ENCODE data around the gene FAM217A.
"Not testable (repeated sequence)": the region's sequence is repeated elsewhere in the genome, so short reads cannot be mapped to it uniquely, and the experiment has no call there.

Gene FAM217A, protein sequence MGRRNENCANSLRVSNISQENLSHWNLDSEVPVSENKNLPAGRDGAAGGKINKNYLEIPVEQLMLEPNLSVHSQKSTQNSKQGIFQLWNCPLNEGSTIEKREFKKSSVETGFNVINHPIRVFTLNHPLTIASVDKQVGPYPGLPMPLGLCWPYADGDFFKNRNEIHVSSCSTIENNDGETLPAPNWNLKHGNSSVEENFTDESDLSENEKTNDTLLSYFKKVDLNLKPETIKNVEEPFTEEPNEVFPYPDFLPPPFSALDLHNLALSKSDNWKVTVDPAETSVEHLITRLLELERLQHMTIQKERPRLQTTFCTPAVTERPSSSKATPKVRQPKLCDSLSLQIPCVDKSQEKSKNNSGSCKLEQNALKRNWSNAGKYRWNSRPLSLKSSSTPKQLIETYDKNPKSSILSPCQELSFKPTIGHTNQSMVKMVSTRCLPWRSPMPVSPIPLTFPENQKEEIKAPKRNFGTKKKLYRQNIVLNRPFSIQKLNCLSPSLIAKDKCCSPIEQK

GRCh38 chr6:4078691-4079471, at the start of gene FAM217A:
Gene FAM217A, minus strand, starts transcription at chr6:4079137. Its CDS starts 1,723 bp downstream, at chr6:4077414.
- DNase-seq (ENCODE audit: low spot score), result no peak

DNA sequence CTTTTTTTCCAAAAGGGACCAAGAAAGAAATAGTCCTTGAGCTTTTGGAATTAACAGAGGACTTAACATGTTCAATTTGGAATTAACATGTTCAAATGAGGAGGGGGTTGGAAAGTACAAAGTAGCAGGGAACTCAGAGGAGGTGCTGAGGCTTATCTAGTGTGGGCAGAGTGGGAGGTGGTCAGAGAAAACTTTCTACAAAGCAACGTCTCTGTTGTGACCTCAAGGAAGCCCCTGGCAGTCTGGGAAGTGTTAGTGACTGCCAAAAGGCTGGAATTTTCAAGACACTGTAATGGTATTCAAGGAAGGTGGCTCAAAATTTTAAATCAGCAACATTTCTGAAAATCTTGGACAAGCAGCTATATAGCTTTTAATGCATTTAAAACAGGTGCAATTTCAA, 49.1 kb upstream of the FAM217A start:
- no peak for DNase-seq (ENCODE audit: low spot score)

- peak; percentile 88 for DNase-seq (ENCODE audit: low spot score)
These were observed 47.3 kb upstream of the FAM217A start for GRCh38 chr6:4125933-4126864.

GRCh38 chr6:4125500-4125899, 46.6 kb upstream of the FAM217A start:
- DNase-seq (ENCODE audit: low spot score), result no peak

- no peak for DNase-seq (ENCODE audit: low spot score)
These were observed 45.4 kb upstream of the FAM217A start for GRCh38 chr6:4124351-4124750.

DNA sequence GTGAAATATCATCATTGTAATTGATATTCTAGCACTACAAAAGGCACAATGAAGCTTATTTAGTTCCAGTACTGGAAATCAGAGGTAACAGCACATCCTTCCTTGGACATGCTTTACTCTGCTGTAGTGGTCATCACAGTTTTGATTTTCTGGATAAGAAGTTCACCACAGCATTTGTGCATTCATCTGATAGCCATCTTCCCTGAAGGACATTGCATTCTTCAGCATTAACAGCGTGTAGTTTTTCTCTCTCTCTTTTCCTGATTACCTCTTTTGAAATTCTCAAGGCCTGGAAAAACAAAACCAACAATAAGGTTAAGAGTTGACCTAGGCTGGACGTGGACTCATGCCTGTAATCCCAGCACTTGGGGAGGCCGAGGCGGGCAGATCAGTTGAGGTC, 36.8 kb upstream of the FAM217A start:
- DNase-seq (ENCODE audit: low spot score), result no peak

DNA sequence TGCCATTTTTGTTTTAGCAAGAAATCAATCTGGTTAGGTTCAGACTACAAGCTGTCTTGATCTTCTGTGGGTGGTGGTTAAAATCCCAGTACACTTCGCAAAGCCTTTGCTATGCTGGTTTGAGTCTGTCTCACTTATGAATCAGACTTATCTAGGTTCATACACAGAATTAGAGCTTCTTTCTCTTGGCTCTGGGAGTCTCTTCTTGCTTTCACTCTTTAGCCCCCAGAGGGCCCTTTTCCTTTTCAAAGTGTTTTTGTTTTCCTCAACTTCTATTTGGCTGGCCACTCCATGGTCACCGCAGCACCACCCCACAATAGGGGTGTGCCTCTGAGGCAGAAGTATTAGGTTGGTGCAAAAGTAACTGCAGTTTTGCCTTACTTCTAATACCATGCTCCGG, 35.2 kb upstream of the FAM217A start:
- no peak for DNase-seq (ENCODE audit: low spot score)

GRCh38 chr6:4113649-4114048, 34.7 kb upstream of the FAM217A start:
- no peak for DNase-seq (ENCODE audit: low spot score)

GRCh38 chr6:4112366-4112765, 33.4 kb upstream of the FAM217A start:
- DNase-seq (ENCODE audit: low spot score), result no peak

GRCh38 chr6:4109363-4109815, 30.5 kb upstream of the FAM217A start:
- not testable (repeated sequence) for DNase-seq (ENCODE audit: low spot score)

GRCh38 chr6:4108561-4109093, 29.7 kb upstream of the FAM217A start:
- no peak for DNase-seq (ENCODE audit: low spot score)

DNA sequence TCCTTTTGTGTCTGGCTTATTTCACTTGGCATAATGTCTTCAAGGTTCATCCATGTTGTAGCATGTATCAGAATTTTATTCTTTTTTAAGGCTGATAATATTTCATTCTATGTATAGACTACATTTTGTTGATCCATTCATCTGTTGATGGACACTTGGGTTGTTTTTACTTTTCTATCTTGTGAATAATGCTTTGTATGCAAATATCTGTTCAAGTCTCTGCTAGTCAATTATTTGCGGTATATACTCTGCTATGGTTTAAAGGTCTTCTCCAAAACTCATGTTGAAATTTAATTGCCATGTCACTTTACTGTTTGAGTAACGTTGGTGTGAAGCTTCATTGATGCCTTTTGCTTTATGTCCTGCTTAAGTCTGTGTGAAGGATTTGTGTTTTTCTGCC, 28.9 kb upstream of the FAM217A start:
- DNase-seq (ENCODE audit: low spot score), result no peak

- DNase-seq (ENCODE audit: low spot score), result no peak
These were observed 27.1 kb upstream of the FAM217A start for GRCh38 chr6:4105980-4106536.

DNA sequence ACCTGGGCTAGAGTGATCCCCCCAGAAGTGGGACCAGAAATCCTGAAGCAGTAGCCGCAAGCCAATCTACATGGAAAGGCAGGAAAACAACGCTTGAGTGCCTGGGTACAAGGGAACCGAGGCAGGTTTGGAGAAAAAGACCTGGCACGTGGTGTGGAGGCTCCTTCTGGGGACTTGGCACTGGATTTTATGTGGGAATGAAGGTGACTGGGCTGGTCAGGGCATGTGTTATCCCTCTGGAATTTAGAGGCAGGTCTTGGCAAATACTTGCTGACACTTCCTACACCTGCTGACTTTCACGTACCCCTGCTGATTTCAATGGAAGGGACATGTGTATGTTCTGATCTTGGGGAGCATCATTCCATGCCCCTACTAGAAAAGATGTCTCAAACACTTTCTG, 25.0 kb upstream of the FAM217A start:
- DNase-seq (ENCODE audit: low spot score), result no peak

DNA sequence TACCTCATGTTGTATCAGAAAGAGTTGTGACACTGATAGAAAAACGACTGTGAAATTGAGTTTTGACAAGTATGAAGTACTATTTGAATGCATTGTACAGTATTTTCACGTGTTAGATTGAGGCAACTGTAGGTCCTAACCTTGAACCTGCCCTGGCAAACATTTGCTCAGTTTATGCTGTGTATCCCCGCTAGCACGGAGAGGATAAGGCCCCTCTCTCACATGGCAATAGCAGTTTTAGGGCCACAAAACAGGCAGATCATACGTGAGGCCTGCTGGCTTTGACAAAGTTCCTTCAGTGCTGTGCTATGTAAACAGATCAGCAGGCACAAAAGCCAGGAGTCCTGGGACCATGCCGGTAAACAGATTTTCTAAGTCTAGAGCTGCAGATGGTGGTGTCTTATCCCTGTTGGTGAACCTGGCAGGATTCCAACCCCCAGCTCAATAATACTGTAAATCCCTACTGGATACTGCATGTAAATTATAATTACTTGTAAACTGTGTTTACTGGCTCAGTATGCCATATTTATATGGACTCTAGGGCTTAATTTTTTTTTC, 23.8 kb upstream of the FAM217A start:
- DNase-seq (ENCODE audit: low spot score), result no peak

DNA sequence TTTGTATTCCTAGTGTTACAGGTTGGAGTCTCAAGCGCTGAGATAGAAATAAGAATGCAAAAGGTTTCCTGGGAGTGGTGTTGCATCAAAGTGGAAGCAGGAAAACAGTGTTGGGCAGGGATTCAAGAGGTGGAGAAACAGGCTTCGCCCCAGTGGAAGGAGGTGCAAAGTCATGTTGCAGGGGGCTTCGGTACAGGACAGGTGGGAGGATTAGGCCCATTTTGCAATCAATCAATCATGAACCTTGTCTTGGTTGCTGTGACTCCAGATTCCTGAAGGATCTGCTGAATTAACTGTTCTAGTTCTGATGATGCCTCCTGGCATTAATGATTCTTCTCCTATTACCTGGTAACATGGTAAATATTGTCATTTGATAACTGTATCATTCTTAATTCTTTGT, 22.4 kb upstream of the FAM217A start:
- no peak for DNase-seq (ENCODE audit: low spot score)

- no peak for DNase-seq (ENCODE audit: low spot score)
These were observed 21.7 kb upstream of the FAM217A start for GRCh38 chr6:4100655-4101054.

GRCh38 chr6:4093288-4093687, 14.4 kb upstream of the FAM217A start:
- no peak for DNase-seq (ENCODE audit: low spot score)

DNA sequence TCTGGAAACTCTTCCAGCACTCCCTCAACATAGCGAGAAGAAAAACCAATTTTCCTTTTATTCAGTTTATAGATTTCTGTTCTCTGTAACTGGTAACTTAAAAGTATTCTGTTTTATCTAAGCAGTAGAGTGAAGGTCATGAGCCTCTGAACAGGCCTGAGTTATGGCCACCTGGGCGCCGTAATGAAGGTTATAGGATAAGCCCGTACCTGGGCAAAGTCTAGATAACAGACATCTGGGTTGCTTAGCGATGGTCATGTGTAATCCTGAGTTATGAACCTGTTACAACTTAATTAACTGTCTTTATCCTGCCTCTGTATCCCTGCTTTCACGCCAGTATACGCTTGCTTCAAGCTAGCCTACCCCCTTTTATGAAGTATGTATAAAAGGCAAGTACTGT, 13.0 kb upstream of the FAM217A start:
- no peak for DNase-seq (ENCODE audit: low spot score)

- DNase-seq (ENCODE audit: low spot score), result not testable (repeated sequence)
These were observed 11.1 kb upstream of the FAM217A start for GRCh38 chr6:4090043-4090442.

GRCh38 chr6:4088704-4089103, 9.8 kb upstream of the FAM217A start:
- DNase-seq (ENCODE audit: low spot score), result no peak

Measured in AG08395 (cell line).